Measurements from ENCODE around the gene ST6GALNAC5.

Gene ST6GALNAC5

GRCh38 chr1:77051425-77051824 lies 184.1 kb downstream of the ST6GALNAC5 start:
- no peak overlapping the region for H3K27ac Mint-ChIP-seq
- TF ChIP-seq, protein P1, sequence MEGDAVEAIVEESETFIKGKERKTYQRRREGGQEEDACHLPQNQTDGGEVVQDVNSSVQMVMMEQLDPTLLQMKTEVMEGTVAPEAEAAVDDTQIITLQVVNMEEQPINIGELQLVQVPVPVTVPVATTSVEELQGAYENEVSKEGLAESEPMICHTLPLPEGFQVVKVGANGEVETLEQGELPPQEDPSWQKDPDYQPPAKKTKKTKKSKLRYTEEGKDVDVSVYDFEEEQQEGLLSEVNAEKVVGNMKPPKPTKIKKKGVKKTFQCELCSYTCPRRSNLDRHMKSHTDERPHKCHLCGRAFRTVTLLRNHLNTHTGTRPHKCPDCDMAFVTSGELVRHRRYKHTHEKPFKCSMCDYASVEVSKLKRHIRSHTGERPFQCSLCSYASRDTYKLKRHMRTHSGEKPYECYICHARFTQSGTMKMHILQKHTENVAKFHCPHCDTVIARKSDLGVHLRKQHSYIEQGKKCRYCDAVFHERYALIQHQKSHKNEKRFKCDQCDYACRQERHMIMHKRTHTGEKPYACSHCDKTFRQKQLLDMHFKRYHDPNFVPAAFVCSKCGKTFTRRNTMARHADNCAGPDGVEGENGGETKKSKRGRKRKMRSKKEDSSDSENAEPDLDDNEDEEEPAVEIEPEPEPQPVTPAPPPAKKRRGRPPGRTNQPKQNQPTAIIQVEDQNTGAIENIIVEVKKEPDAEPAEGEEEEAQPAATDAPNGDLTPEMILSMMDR (IDR thresholded peaks at IDR 0.05) = no peak
- H3K4me1 Mint-ChIP-seq = no peaks in the 10 kb centered on the region
- no peak for DNase-seq
- no peak overlapping the region for H3K4me3 Mint-ChIP-seq
- H3K36me3 Mint-ChIP-seq (ENCODE audit: low read depth) = peaks cover 10% of the 10 kb centered on the region
- no peaks in the 10 kb centered on the region for H3K9me3 Mint-ChIP-seq
- peaks cover 2% of the 10 kb centered on the region for H3K27me3 Mint-ChIP-seq (ENCODE audit: low read depth, poor library complexity)

DNA sequence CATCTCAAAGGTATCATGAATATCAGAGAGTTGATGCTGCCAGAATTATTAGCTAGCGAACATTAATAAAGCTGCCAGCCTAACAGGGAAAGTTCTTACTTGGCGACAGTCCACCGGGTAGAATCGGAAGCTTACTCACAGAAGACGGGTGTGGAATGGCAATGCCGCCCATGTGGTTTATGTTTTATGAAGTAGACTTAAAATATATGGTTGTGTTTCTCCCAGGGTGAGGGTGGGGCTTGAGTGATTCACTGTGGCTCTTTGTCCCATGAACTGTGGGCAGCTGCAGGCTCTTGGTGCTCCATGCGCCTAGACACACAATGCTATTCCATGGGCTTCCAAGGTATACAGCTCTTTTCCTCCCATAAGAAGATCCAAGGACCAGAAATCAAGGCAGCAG lies 189.2 kb downstream of the ST6GALNAC5 start:
- no peak for DNase-seq
- H3K27me3 Mint-ChIP-seq (ENCODE audit: low read depth, poor library complexity) = peaks cover 6% of the 10 kb centered on the region
- H3K9me3 Mint-ChIP-seq = no peaks in the 10 kb centered on the region
- no peak overlapping the region for H3K4me3 Mint-ChIP-seq
- TF ChIP-seq, protein P1 (IDR thresholded peaks at IDR 0.05) = no peak
- peaks cover 10% of the 10 kb centered on the region for H3K4me1 Mint-ChIP-seq
- peaks cover 10% of the 10 kb centered on the region for H3K36me3 Mint-ChIP-seq (ENCODE audit: low read depth)
- H3K27ac Mint-ChIP-seq = no peak overlapping the region

GRCh38 chr1:77057994-77058585 lies 190.8 kb downstream of the ST6GALNAC5 start:
- DNase-seq = no peak

DNA sequence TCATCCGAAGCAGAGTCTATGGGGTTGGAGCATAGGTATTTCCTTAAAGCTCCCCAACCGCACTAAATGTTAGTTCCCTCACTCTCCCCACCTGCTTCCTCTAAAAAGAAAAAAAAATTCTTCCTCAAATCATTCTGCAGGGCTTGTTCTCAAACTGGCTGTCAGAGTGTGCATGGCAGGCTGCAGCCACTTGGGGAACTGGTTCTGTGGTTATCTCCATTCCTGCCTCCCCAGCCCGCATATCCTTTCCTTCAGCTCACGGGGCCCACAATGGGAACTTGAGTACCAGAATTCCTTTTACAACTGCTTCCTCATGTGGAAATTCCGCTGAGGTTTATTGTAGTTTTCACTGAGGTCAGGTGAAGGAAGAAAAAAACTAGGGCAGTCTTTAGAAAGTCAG lies 192.7 kb downstream of the ST6GALNAC5 start:
- Mint-ChIP-seq H3K27ac (no peak overlapping the region), H3K36me3 (ENCODE audit: low read depth) (peaks cover 8% of the 10 kb centered on the region), H3K27me3 (ENCODE audit: low read depth, poor library complexity) (peaks cover 6% of the 10 kb centered on the region), H3K4me1 (peaks cover 10% of the 10 kb centered on the region), H3K9me3 (no peaks in the 10 kb centered on the region), H3K4me3 (no peak overlapping the region)
- TF ChIP-seq, protein P1 (IDR thresholded peaks at IDR 0.05) = no peak
- DNase-seq = no peak

More at GRCh38 chr1:77057994-77058585, 190.8 kb downstream of the ST6GALNAC5 start:
- Mint-ChIP-seq H3K9me3 (no peaks in the 10 kb centered on the region), H3K4me3 (no peak overlapping the region), H3K36me3 (ENCODE audit: low read depth) (peaks cover 10% of the 10 kb centered on the region), H3K4me1 (peaks cover 10% of the 10 kb centered on the region), H3K27ac (no peak overlapping the region), H3K27me3 (ENCODE audit: low read depth, poor library complexity) (peaks cover 6% of the 10 kb centered on the region)
- TF ChIP-seq, protein P1 (IDR thresholded peaks at IDR 0.05) = no peak

GRCh38 chr1:77061162-77061561 lies 193.9 kb downstream of the ST6GALNAC5 start:
- H3K4me3 Mint-ChIP-seq = no peak overlapping the region
- peaks cover 4% of the 10 kb centered on the region for H3K36me3 Mint-ChIP-seq (ENCODE audit: low read depth)
- TF ChIP-seq, protein P1 (IDR thresholded peaks at IDR 0.05) = no peak
- no peaks in the 10 kb centered on the region for H3K9me3 Mint-ChIP-seq
- peaks cover 10% of the 10 kb centered on the region for H3K4me1 Mint-ChIP-seq
- H3K27ac Mint-ChIP-seq = no peak overlapping the region
- no peak for DNase-seq
- peaks cover 6% of the 10 kb centered on the region for H3K27me3 Mint-ChIP-seq (ENCODE audit: low read depth, poor library complexity)

GRCh38 chr1:77063118-77063517 lies 195.8 kb downstream of the ST6GALNAC5 start:
- Mint-ChIP-seq H3K27me3 (ENCODE audit: low read depth, poor library complexity) (peaks cover 3% of the 10 kb centered on the region), H3K36me3 (ENCODE audit: low read depth) (peaks cover 4% of the 10 kb centered on the region), H3K9me3 (no peaks in the 10 kb centered on the region), H3K27ac (no peak overlapping the region), H3K4me1 (peaks cover 10% of the 10 kb centered on the region), H3K4me3 (no peak overlapping the region)
- TF ChIP-seq, protein P1 (IDR thresholded peaks at IDR 0.05) = no peak
- DNase-seq = no peak
